ENCODE results near the gene LRRC10B.

The LRRC10B gene

GRCh38 chr11:61541598-61541997 lies 33.0 kb downstream of the LRRC10B start:
- Histone ChIP-seq H3K36me3 (ENCODE audit: control insufficient read depth, insufficient read depth, low read length) (no peaks in the 10 kb centered on the region), H3K4me3 (ENCODE audit: low read depth, low read length) (no peak overlapping the region), H3K27me3 (ENCODE audit: control insufficient read depth, insufficient read depth, low read length) (no peaks in the 10 kb centered on the region), H3K4me1 (ENCODE audit: control insufficient read depth, insufficient read depth, low read length) (peaks cover 41% of the 10 kb centered on the region), H3K9me3 (ENCODE audit: control insufficient read depth, insufficient read depth, low read depth, low read length) (no peaks in the 10 kb centered on the region), H3K9ac (ENCODE audit: low read length) (no peak overlapping the region), H3K27ac (ENCODE audit: low read depth, low read length) (no peak overlapping the region)

GRCh38 chr11:61542024-61542461 lies 33.5 kb downstream of the LRRC10B start:
- Histone ChIP-seq H3K4me3 (ENCODE audit: low read depth, low read length) (no peak overlapping the region), H3K27ac (ENCODE audit: low read depth, low read length) (0 out of 2 replicates have a peak overlapping the region, but pooled peaks have one; percentile 19), H3K9me3 (ENCODE audit: control insufficient read depth, insufficient read depth, low read depth, low read length) (no peaks in the 10 kb centered on the region), H3K36me3 (ENCODE audit: control insufficient read depth, insufficient read depth, low read length) (no peaks in the 10 kb centered on the region), H3K4me1 (ENCODE audit: control insufficient read depth, insufficient read depth, low read length) (peaks cover 41% of the 10 kb centered on the region), H3K9ac (ENCODE audit: low read length) (no peak overlapping the region), H3K27me3 (ENCODE audit: control insufficient read depth, insufficient read depth, low read length) (no peaks in the 10 kb centered on the region)

- H3K4me1 ChIP-seq (ENCODE audit: control insufficient read depth, insufficient read depth, low read length), result peaks cover 41% of the 10 kb centered on the region
- no peak overlapping the region for H3K27ac ChIP-seq (ENCODE audit: low read depth, low read length)
- H3K27me3 ChIP-seq (ENCODE audit: control insufficient read depth, insufficient read depth, low read length), result no peaks in the 10 kb centered on the region
Measured at GRCh38 chr11:61542705-61543104, 34.2 kb downstream of the LRRC10B start.

GRCh38 chr11:61543606-61544306 lies 35.2 kb downstream of the LRRC10B start:
- H3K9ac ChIP-seq (ENCODE audit: low read length), result no peak overlapping the region
- H3K4me3 ChIP-seq (ENCODE audit: low read depth, low read length), result no peak overlapping the region
- H3K27me3 ChIP-seq (ENCODE audit: control insufficient read depth, insufficient read depth, low read length), result no peaks in the 10 kb centered on the region
- no peak overlapping the region for H3K27ac ChIP-seq (ENCODE audit: low read depth, low read length)
- H3K36me3 ChIP-seq (ENCODE audit: control insufficient read depth, insufficient read depth, low read length), result no peaks in the 10 kb centered on the region
- H3K4me1 ChIP-seq (ENCODE audit: control insufficient read depth, insufficient read depth, low read length), result peaks cover 40% of the 10 kb centered on the region
- no peaks in the 10 kb centered on the region for H3K9me3 ChIP-seq (ENCODE audit: control insufficient read depth, insufficient read depth, low read depth, low read length)

More at GRCh38 chr11:61542705-61543104, 34.2 kb downstream of the LRRC10B start:
- Histone ChIP-seq H3K4me3 (ENCODE audit: low read depth, low read length) (no peak overlapping the region), H3K36me3 (ENCODE audit: control insufficient read depth, insufficient read depth, low read length) (no peaks in the 10 kb centered on the region), H3K9me3 (ENCODE audit: control insufficient read depth, insufficient read depth, low read depth, low read length) (no peaks in the 10 kb centered on the region), H3K9ac (ENCODE audit: low read length) (no peak overlapping the region)

GRCh38 chr11:61544466-61544865 lies 35.9 kb downstream of the LRRC10B start:
- Histone ChIP-seq H3K36me3 (ENCODE audit: control insufficient read depth, insufficient read depth, low read length) (no peaks in the 10 kb centered on the region), H3K9me3 (ENCODE audit: control insufficient read depth, insufficient read depth, low read depth, low read length) (no peaks in the 10 kb centered on the region), H3K27ac (ENCODE audit: low read depth, low read length) (no peak overlapping the region), H3K4me3 (ENCODE audit: low read depth, low read length) (no peak overlapping the region), H3K27me3 (ENCODE audit: control insufficient read depth, insufficient read depth, low read length) (no peaks in the 10 kb centered on the region; the same call in 1 of the 2 replicates), H3K9ac (ENCODE audit: low read length) (no peak overlapping the region), H3K4me1 (ENCODE audit: control insufficient read depth, insufficient read depth, low read length) (peaks cover 34% of the 10 kb centered on the region)

- H3K4me3 ChIP-seq (ENCODE audit: low read depth, low read length), result no peak overlapping the region
- no peak overlapping the region for H3K9ac ChIP-seq (ENCODE audit: low read length)
- H3K9me3 ChIP-seq (ENCODE audit: control insufficient read depth, insufficient read depth, low read depth, low read length), result no peaks in the 10 kb centered on the region
- no peaks in the 10 kb centered on the region for H3K36me3 ChIP-seq (ENCODE audit: control insufficient read depth, insufficient read depth, low read length)
- H3K4me1 ChIP-seq (ENCODE audit: control insufficient read depth, insufficient read depth, low read length), result peaks cover 25% of the 10 kb centered on the region
- H3K27ac ChIP-seq (ENCODE audit: low read depth, low read length), result no peak overlapping the region
- no peaks in the 10 kb centered on the region; the same call in 1 of the 2 replicates for H3K27me3 ChIP-seq (ENCODE audit: control insufficient read depth, insufficient read depth, low read length)
Measured at GRCh38 chr11:61545341-61545740, 36.8 kb downstream of the LRRC10B start.

GRCh38 chr11:61545921-61546320 lies 37.4 kb downstream of the LRRC10B start:
- no peaks in the 10 kb centered on the region; the same call in 1 of the 2 replicates for H3K27me3 ChIP-seq (ENCODE audit: control insufficient read depth, insufficient read depth, low read length)
- H3K36me3 ChIP-seq (ENCODE audit: control insufficient read depth, insufficient read depth, low read length), result no peaks in the 10 kb centered on the region
- no peak overlapping the region for H3K4me3 ChIP-seq (ENCODE audit: low read depth, low read length)
- no peaks in the 10 kb centered on the region for H3K9me3 ChIP-seq (ENCODE audit: control insufficient read depth, insufficient read depth, low read depth, low read length)
- no peak overlapping the region for H3K9ac ChIP-seq (ENCODE audit: low read length)
- H3K4me1 ChIP-seq (ENCODE audit: control insufficient read depth, insufficient read depth, low read length), result peaks cover 20% of the 10 kb centered on the region
- H3K27ac ChIP-seq (ENCODE audit: low read depth, low read length), result no peak overlapping the region

GRCh38 chr11:61546663-61547062 lies 38.1 kb downstream of the LRRC10B start:
- peaks cover 14% of the 10 kb centered on the region for H3K4me1 ChIP-seq (ENCODE audit: control insufficient read depth, insufficient read depth, low read length)
- H3K27me3 ChIP-seq (ENCODE audit: control insufficient read depth, insufficient read depth, low read length), result no peaks in the 10 kb centered on the region; the same call in 1 of the 2 replicates
- no peak overlapping the region for H3K4me3 ChIP-seq (ENCODE audit: low read depth, low read length)
- no peaks in the 10 kb centered on the region for H3K36me3 ChIP-seq (ENCODE audit: control insufficient read depth, insufficient read depth, low read length)
- no peak overlapping the region for H3K9ac ChIP-seq (ENCODE audit: low read length)
- H3K27ac ChIP-seq (ENCODE audit: low read depth, low read length), result no peak overlapping the region
- no peaks in the 10 kb centered on the region for H3K9me3 ChIP-seq (ENCODE audit: control insufficient read depth, insufficient read depth, low read depth, low read length)

GRCh38 chr11:61547246-61547645 lies 38.7 kb downstream of the LRRC10B start:
- Histone ChIP-seq H3K27ac (ENCODE audit: low read depth, low read length) (no peak overlapping the region), H3K27me3 (ENCODE audit: control insufficient read depth, insufficient read depth, low read length) (no peaks in the 10 kb centered on the region; the same call in 1 of the 2 replicates), H3K4me3 (ENCODE audit: low read depth, low read length) (no peak overlapping the region), H3K4me1 (ENCODE audit: control insufficient read depth, insufficient read depth, low read length) (peaks cover 8% of the 10 kb centered on the region), H3K36me3 (ENCODE audit: control insufficient read depth, insufficient read depth, low read length) (no peaks in the 10 kb centered on the region), H3K9me3 (ENCODE audit: control insufficient read depth, insufficient read depth, low read depth, low read length) (no peaks in the 10 kb centered on the region), H3K9ac (ENCODE audit: low read length) (no peak overlapping the region)

GRCh38 chr11:61549177-61549576 lies 40.6 kb downstream of the LRRC10B start:
- Histone ChIP-seq H3K9ac (ENCODE audit: low read length) (no peak overlapping the region), H3K27me3 (ENCODE audit: control insufficient read depth, insufficient read depth, low read length) (peaks cover 14% of the 10 kb centered on the region), H3K27ac (ENCODE audit: low read depth, low read length) (no peak overlapping the region), H3K4me1 (ENCODE audit: control insufficient read depth, insufficient read depth, low read length) (peaks cover 8% of the 10 kb centered on the region; the same call in 1 of the 2 replicates), H3K9me3 (ENCODE audit: control insufficient read depth, insufficient read depth, low read depth, low read length) (no peaks in the 10 kb centered on the region), H3K4me3 (ENCODE audit: low read depth, low read length) (no peak overlapping the region), H3K36me3 (ENCODE audit: control insufficient read depth, insufficient read depth, low read length) (no peaks in the 10 kb centered on the region)

GRCh38 chr11:61549662-61550568 lies 41.4 kb downstream of the LRRC10B start:
- Histone ChIP-seq H3K27me3 (ENCODE audit: control insufficient read depth, insufficient read depth, low read length) (peaks cover 21% of the 10 kb centered on the region), H3K27ac (ENCODE audit: low read depth, low read length) (no peak overlapping the region), H3K4me3 (ENCODE audit: low read depth, low read length) (no peak overlapping the region), H3K9me3 (ENCODE audit: control insufficient read depth, insufficient read depth, low read depth, low read length) (no peaks in the 10 kb centered on the region), H3K36me3 (ENCODE audit: control insufficient read depth, insufficient read depth, low read length) (no peaks in the 10 kb centered on the region), H3K4me1 (ENCODE audit: control insufficient read depth, insufficient read depth, low read length) (peaks cover 15% of the 10 kb centered on the region; the same call in 1 of the 2 replicates), H3K9ac (ENCODE audit: low read length) (no peak overlapping the region)

Measured in HUES6 (cell line).